DMS79 (cell line): ENCODE results near the gene P2RX5.
"Not testable (repeated sequence)": the region's sequence is repeated elsewhere in the genome, so short reads cannot be mapped to it uniquely, and the experiment has no call there.

ENCODE experiments used
- DNase-seq: peaks from one replicate; lab custom pipeline; 2025; lab: John Stamatoyannopoulos, UW

Gene P2RX5

GRCh38 chr17:3695723-3696411 is at the start of gene P2RX5:
TSS of gene P2RX5 (minus strand) at chr17:3696155. CDS start at chr17:3696005, 150 bp downstream.
- DNase-seq, result no peak

GRCh38 chr17:3745071-3745470 is 49.1 kb upstream of the P2RX5 start:
- no peak for DNase-seq

- no peak for DNase-seq
Measured at GRCh38 chr17:3744014-3744413, 48.1 kb upstream of the P2RX5 start.

GRCh38 chr17:3740611-3741073 is 44.7 kb upstream of the P2RX5 start:
- no peak for DNase-seq

GRCh38 chr17:3739422-3740124 is 43.6 kb upstream of the P2RX5 start:
- DNase-seq, result no peak

- peak; percentile 75 for DNase-seq
Measured at GRCh38 chr17:3738562-3739295, 42.8 kb upstream of the P2RX5 start.

- no peak for DNase-seq
Measured at GRCh38 chr17:3735515-3735914, 39.6 kb upstream of the P2RX5 start.

GRCh38 chr17:3734911-3735276 is 38.9 kb upstream of the P2RX5 start:
- DNase-seq, result not testable (repeated sequence)

GRCh38 chr17:3732210-3732621 is 36.3 kb upstream of the P2RX5 start:
- no peak for DNase-seq

GRCh38 chr17:3730881-3731429 is 35.0 kb upstream of the P2RX5 start:
- DNase-seq, result no peak

GRCh38 chr17:3729881-3730280 is 33.9 kb upstream of the P2RX5 start:
- DNase-seq, result no peak

- not testable (repeated sequence) for DNase-seq
Measured at GRCh38 chr17:3728099-3728498, 32.1 kb upstream of the P2RX5 start.

- DNase-seq, result no peak
Measured at GRCh38 chr17:3727041-3727440, 31.1 kb upstream of the P2RX5 start.

GRCh38 chr17:3724378-3725077 is 28.6 kb upstream of the P2RX5 start:
- DNase-seq, result no peak

- peak; percentile 78 for DNase-seq
Measured at GRCh38 chr17:3723556-3724377, 27.8 kb upstream of the P2RX5 start, which contains the start of gene HASPIN. TSS of gene HASPIN (plus strand) at chr17:3723903. CDS start at chr17:3723936, 33 bp downstream.

- DNase-seq, result no peak
Measured at GRCh38 chr17:3723188-3723555, 27.2 kb upstream of the P2RX5 start.

- no peak for DNase-seq
Measured at GRCh38 chr17:3722716-3723115, 26.8 kb upstream of the P2RX5 start.

GRCh38 chr17:3719265-3719664 is 23.3 kb upstream of the P2RX5 start:
- DNase-seq, result no peak

GRCh38 chr17:3718201-3718600 is 22.2 kb upstream of the P2RX5 start:
- no peak for DNase-seq

GRCh38 chr17:3715296-3715695 is 19.3 kb upstream of the P2RX5 start:
- DNase-seq, result no peak
